Adrenal gland (tissue), 12 donors: ENCODE results near the gene SPACA5B. TPM values are rescaled to one million over a fixed set of nuclear protein-coding genes. Genes with fewer than 3 reads are reported as not detected.
"Not testable (repeated sequence)": the region's sequence is repeated elsewhere in the genome, so short reads cannot be mapped to it uniquely, and the experiment has no call there.

ENCODE experiments used
- DNase-seq, 7 donors: peaks; one replicate each; pipeline ENCODE4 v3.0.0-alpha.2; 2019 to 2020
- H3K27ac ChIP-seq, 5 donors: fragments of 200-600 bp; sonication (generic) in 4 of 5; 1 replicate in 3 of 5; 2 replicates in 2 of 5; pipeline versions ENCODE4 v1.5.1 to v1.8.0; 2016 to 2020; ENCODE audit warnings: mild to moderate bottlenecking in 1 of 5
- H3K27me3 ChIP-seq: fragments of 200-600 bp; 2 replicates; pipeline ENCODE4 v1.8.0; 2021
- H3K36me3 ChIP-seq, 2 donors: fragments of 200-600 bp; replicated peaks in 1 of 2; 1 replicate in 1 of 2; 2 replicates in 1 of 2; pipeline versions ENCODE4 v1.5.1 to v1.8.0; 2018 to 2022
- H3K4me1 ChIP-seq, 2 donors: fragments of 200-600 bp; replicated peaks in 1 of 2; 1 replicate in 1 of 2; 2 replicates in 1 of 2; pipeline versions ENCODE4 v1.5.1 to v1.8.0; 2018 to 2021
- H3K4me3 ChIP-seq, 4 donors: fragments of 200-600 bp; sonication (generic) in 3 of 4; one replicate each; pipeline ENCODE4 v1.5.1; 2016 to 2018
- H3K9me3 ChIP-seq, 3 donors: fragments of 200-600 bp; sonication (generic) in 1 of 3; replicated peaks in 1 of 3; 1 replicate in 2 of 3; 2 replicates in 1 of 3; pipeline versions ENCODE4 v1.5.1 to v1.8.0; 2016 to 2021
- CTCF ChIP-seq, 6 experiments: fragments of 450-650 bp in 4 of 6; fragments of 200-600 bp in 2 of 6; sonication (generic) in 1 of 6; IDR thresholded peaks; 1 replicate in 5 of 6; 2 replicates in 1 of 6; pipeline versions ENCODE4 v1.5.1 to v1.8.0; 2016 to 2021; ENCODE audit warnings: antibody characterized with exemption in 6 of 6, mild to moderate bottlenecking in 2 of 6, moderate library complexity in 1 of 6
- POLR2A ChIP-seq, 2 donors: fragments of 450-650 bp; IDR thresholded peaks; one replicate each; pipeline ENCODE4 v1.6.1; 2017; ENCODE audit warnings: antibody characterized with exemption in 2 of 2, mild to moderate bottlenecking in 2 of 2, moderate library complexity in 1 of 2
- WGBS, 4 donors: extraction: QIAGEN DNeasy Blood & Tissue Kit in 2 of 4; methylation state at CpG; one replicate each; pipeline versions ENCODE4 v1.1.5 to v1.1.7; 2013 to 2017; 5-methylcytosine and 5-hydroxymethylcytosine counted together
- intact Hi-C, 2 donors: fragments of 100-400 bp; cut with DNase I; formaldehyde crosslinking; loops; one replicate each; pipeline versions ENCODE4 v1.14.1 to v1.15.0; 2022 to 2023
- polyA plus RNA-seq, 3 donors: library from polyadenylated mRNA; stranded (reverse); fragments of 200-250 nt in 2 of 3; fragments of 350-450 nt in 1 of 3; fragmentation: Illumina TruSeq in 1 of 3; extraction: RNeasy Lipid Tissue Mini Kit (QIAGEN cat#74804) in 1 of 3; gene quantifications; one replicate each; pipeline ENCODE4 v1.2.3, GENCODE V29; 2013 to 2014
- total RNA-seq, 9 donors: library from RNA; depleted of rRNA in 4 of 9; stranded (reverse); fragments of >200 nt in 4 of 9; fragments of 120-200 nt in 1 of 9; fragmentation: NEBNext Ultra II Directional in 1 of 9; extraction: Animal tissue kit (Norgen Biotek cat#: 25700) in 1 of 9; gene quantifications; one replicate each; pipeline versions ENCODE4 v1.1.0 to v1.2.4, GENCODE V29; 2013 to 2023
- donor health status: healthy with polysubstance abuse.
- donor health status: Bipolar disorder and iron deficiency.
- donor health status: DM: yes; HTN: yes; CAD: no.
- donor health status: DM: no; HTN: no; CAD: no.
- donor health status: DM: no; HTN: no; CAD: no.
- donor health status: DM: yes; HTN: yes; CAD: no.

Gene SPACA5B
- total and polyA plus RNA-seq, 12 donors: not detected

- no peak for TF ChIP-seq POLR2A (IDR thresholded peaks at IDR 0.05)
- no peak for TF ChIP-seq CTCF (IDR thresholded peaks at IDR 0.05)
- H3K9me3 ChIP-seq: no peaks in the 10 kb centered on the region
- DNase-seq: no peak
- 59 to 84% (median 79%) methylated on average over 8 to 10 of the region's 10 CpGs for WGBS, 4 donors
- peaks cover 6% of the 10 kb centered on the region for H3K27me3 ChIP-seq
- H3K36me3 ChIP-seq: no peaks in the 10 kb centered on the region
- intact Hi-C loops: no loop called here
- H3K27ac ChIP-seq: no peak overlapping the region
- H3K4me1 ChIP-seq: no peaks in the 10 kb centered on the region
- H3K4me3 ChIP-seq: no peak overlapping the region
These were observed 23.3 kb downstream of the SPACA5B start for GRCh38 chrX:48153769-48154168.

GRCh38 chrX:48154796-48155195 lies 24.4 kb downstream of the SPACA5B start:
- 76 to 84% (median 79%) methylated on average over 2 of the region's 2 CpGs for WGBS, 4 donors
- Histone ChIP-seq H3K36me3 (no peaks in the 10 kb centered on the region), H3K4me3 (no peak overlapping the region), H3K27ac (no peak overlapping the region), H3K9me3 (no peaks in the 10 kb centered on the region), H3K27me3 (peaks cover 16% of the 10 kb centered on the region), H3K4me1 (no peaks in the 10 kb centered on the region)
- no peak for DNase-seq
- no peak for TF ChIP-seq POLR2A (IDR thresholded peaks at IDR 0.05)
- TF ChIP-seq CTCF (IDR thresholded peaks at IDR 0.05): no peak
- intact Hi-C loops: no loop called here

- H3K4me1 ChIP-seq: no peaks in the 10 kb centered on the region
- H3K4me3 ChIP-seq: no peak overlapping the region
These were observed 25.6 kb downstream of the SPACA5B start for GRCh38 chrX:48156014-48156413.

GRCh38 chrX:48165241-48165640 lies 34.8 kb downstream of the SPACA5B start:
- Histone ChIP-seq H3K27me3 (peaks cover 30% of the 10 kb centered on the region), H3K36me3 (no peaks in the 10 kb centered on the region), H3K4me3 (no peak overlapping the region), H3K27ac (no peak overlapping the region), H3K4me1 (no peaks in the 10 kb centered on the region), H3K9me3 (no peaks in the 10 kb centered on the region)
- WGBS, 4 donors: 66 to 79% (median 77%) methylated on average over 12 of the region's 12 CpGs
- intact Hi-C loops: no loop called here
- no peak for DNase-seq
- TF ChIP-seq CTCF (IDR thresholded peaks at IDR 0.05): no peak
- TF ChIP-seq POLR2A (IDR thresholded peaks at IDR 0.05): no peak

More at GRCh38 chrX:48156014-48156413, 25.6 kb downstream of the SPACA5B start:
- peaks cover 21% of the 10 kb centered on the region for H3K27me3 ChIP-seq
- H3K27ac ChIP-seq: no peak overlapping the region
- H3K9me3 ChIP-seq: no peaks in the 10 kb centered on the region
- DNase-seq: no peak
- no peaks in the 10 kb centered on the region for H3K36me3 ChIP-seq
- no peak for TF ChIP-seq CTCF (IDR thresholded peaks at IDR 0.05)
- intact Hi-C loops: no loop called here
- 83 to 89% (median 86%) methylated on average over 9 to 12 of the region's 12 CpGs for WGBS, 4 donors

GRCh38 chrX:48166322-48166721 lies 35.9 kb downstream of the SPACA5B start:
- H3K9me3 ChIP-seq, H3K4me1 ChIP-seq, DNase-seq, H3K27ac ChIP-seq, H3K36me3 ChIP-seq, intact Hi-C loops, H3K4me3 ChIP-seq: not testable (repeated sequence)
- 20 to 69% (median 66%) methylated on average over 1 to 7 of the region's 7 CpGs for WGBS, 4 donors
- peaks cover 33% of the 10 kb centered on the region for H3K27me3 ChIP-seq
